Right cardiac atrium (tissue), 5 donors: ENCODE data around the gene MEDAG. TPM values are rescaled to one million over a fixed set of nuclear protein-coding genes. Genes with fewer than 3 reads are reported as not detected.

Experiments
- ATAC-seq, 2 donors: fragments of 200-7000 bp; cut with Tn5 transposase; one replicate each; pipeline versions ENCODE4 v1.8.0 to v1.9.1; 2020; ENCODE audit warnings: moderate library complexity in 2 of 2, mild to moderate bottlenecking in 1 of 2
- DNase-seq, 3 donors: peaks; one replicate each; pipeline ENCODE4 v3.0.0-alpha.2; 2020
- H3K27ac ChIP-seq: one replicate; pipeline ENCODE4 v1.5.1; 2013; ENCODE audit warnings: mild to moderate bottlenecking, low read length, control low read depth, moderate library complexity
- H3K27me3 ChIP-seq: one replicate; pipeline ENCODE4 v1.6.1; 2013; ENCODE audit not compliant: control insufficient read depth, insufficient read depth
- H3K4me1 ChIP-seq: one replicate; pipeline ENCODE4 v1.6.1; 2013; ENCODE audit warnings: low read length; ENCODE audit not compliant: control insufficient read depth, insufficient read depth
- H3K4me3 ChIP-seq: one replicate; pipeline ENCODE4 v1.5.1; 2013; ENCODE audit warnings: low read length, control low read depth
- H3K9me3 ChIP-seq: one replicate; pipeline ENCODE4 v1.6.1; 2013; ENCODE audit warnings: low read length; ENCODE audit not compliant: control insufficient read depth
- WGBS: extraction: QIAGEN DNeasy Blood & Tissue Kit; methylation state at CpG from one replicate; pipeline ENCODE4 v1.1.7; 2013; 5-methylcytosine and 5-hydroxymethylcytosine counted together
- intact Hi-C, 4 donors: fragments of 100-400 bp; cut with DNase I; formaldehyde crosslinking; loops; one replicate each; pipeline versions ENCODE4 v1.11.0 to v1.14.0; 2022 to 2023
- long read RNA-seq, 4 donors: library from polyadenylated mRNA; unstranded; transcript quantifications; one replicate each; pipeline ENCODE4 v2.0.0, GENCODE V29; 2020 to 2021
- polyA plus RNA-seq: library from polyadenylated mRNA; stranded (reverse); fragments of 200-250 nt; gene quantifications from one replicate; pipeline ENCODE4 v1.2.3, GENCODE V29; 2013
- total RNA-seq, 4 donors: library from RNA; stranded (reverse); fragmentation: NEBNext Ultra II Directional; extraction: Animal tissue kit (Norgen Biotek cat#: 25700); gene quantifications; one replicate each; pipeline ENCODE4 v1.2.1, GENCODE V29; 2021
- donor health status: healthy with polysubstance abuse.
- donor health status: DM: no; HTN: yes; CAD: no.
- donor health status: DM: no; HTN: no; CAD: no.
- donor health status: DM: no; HTN: yes; CAD: no; lungs with severe emphysema.
- donor health status: DM: yes; HTN: yes; CAD: no.

MEDAG gene
- total RNA-seq (10 to 100 TPM in 1 of 4 donors, 1 to 10 TPM in 3; 5.4 to 22.2 (median 8.5) TPM), polyA plus RNA-seq (7.3 TPM)
- long read RNA-seq, donor 1, transcript MEDAG-201 (5 exons, 2,374 nt), result major isoform, 30 of 33 reads
- long read RNA-seq, donor 1, partial matches to known transcripts, result 1 of 33 reads
- long read RNA-seq, donor 1, other reads (novel, unspliced or antisense), result 2 of 33 reads
- long read RNA-seq, donor 2, transcript MEDAG-201 (5 exons, 2,374 nt), result major isoform, 12 of 12 reads
- long read RNA-seq, donor 2, partial matches to known transcripts, result 0 of 12 reads
- long read RNA-seq, donor 2, other reads (novel, unspliced or antisense), result 0 of 12 reads
- long read RNA-seq, donor 3, transcript MEDAG-201 (5 exons, 2,374 nt), result major isoform, 11 of 12 reads
- long read RNA-seq, donor 3, partial matches to known transcripts, result 0 of 12 reads
- long read RNA-seq, donor 3, other reads (novel, unspliced or antisense), result 1 of 12 reads
- long read RNA-seq, donor 4, transcript MEDAG-201 (5 exons, 2,374 nt), result major isoform, 5 of 5 reads
- long read RNA-seq, donor 4, partial matches to known transcripts, result 0 of 5 reads
- long read RNA-seq, donor 4, other reads (novel, unspliced or antisense), result 0 of 5 reads

GRCh38 chr13:30905932-30906383 lies at the start of gene MEDAG:
MEDAG (plus strand) TSS chr13:30906271; CDS start chr13:30906516, 245 bp downstream.
- Histone ChIP-seq H3K27me3 (no peaks in the 10 kb centered on the region), H3K27ac (peak within 1 kb of the TSS; percentile 78), H3K4me1 (peaks cover 2% of the 10 kb centered on the region), H3K9me3 (no peaks in the 10 kb centered on the region), H3K4me3 (peak within 1 kb of the TSS; percentile 48)
- intact Hi-C loops, result no loop called here
- ATAC-seq (peak; percentile 92 to 94), DNase-seq (peak; percentile 91 to 95 (median 94))
- 4% methylated on average over 35 of the region's 35 CpGs for WGBS

DNA sequence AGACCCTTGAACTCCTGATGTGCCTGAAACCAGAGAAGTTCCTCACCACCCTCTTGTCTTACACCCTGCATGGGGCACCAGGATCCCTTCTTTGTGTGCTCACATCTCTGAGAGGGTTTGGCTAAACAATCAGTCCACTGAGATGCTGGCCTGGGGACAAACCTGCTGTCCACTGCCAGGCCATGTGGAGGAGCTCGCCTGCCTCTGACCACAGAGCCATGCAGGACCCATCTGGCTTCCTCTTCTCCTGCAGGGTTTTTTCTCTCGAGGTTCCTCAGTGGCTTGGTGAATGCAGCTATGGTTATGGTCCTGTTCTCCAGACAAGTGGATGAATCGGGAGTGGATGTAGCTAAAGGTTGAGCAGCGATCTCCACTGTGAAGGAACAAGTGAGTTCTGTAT lies 49.1 kb upstream of the MEDAG start:
- Histone ChIP-seq H3K27me3 (no peaks in the 10 kb centered on the region), H3K4me1 (no peaks in the 10 kb centered on the region), H3K4me3 (no peak overlapping the region), H3K27ac (no peak overlapping the region), H3K9me3 (peaks cover 3% of the 10 kb centered on the region)
- DNase-seq (no peak), ATAC-seq (no peak)
- intact Hi-C loops, result no loop called here
- WGBS, result 77% methylated on average over 4 of the region's 4 CpGs

DNA sequence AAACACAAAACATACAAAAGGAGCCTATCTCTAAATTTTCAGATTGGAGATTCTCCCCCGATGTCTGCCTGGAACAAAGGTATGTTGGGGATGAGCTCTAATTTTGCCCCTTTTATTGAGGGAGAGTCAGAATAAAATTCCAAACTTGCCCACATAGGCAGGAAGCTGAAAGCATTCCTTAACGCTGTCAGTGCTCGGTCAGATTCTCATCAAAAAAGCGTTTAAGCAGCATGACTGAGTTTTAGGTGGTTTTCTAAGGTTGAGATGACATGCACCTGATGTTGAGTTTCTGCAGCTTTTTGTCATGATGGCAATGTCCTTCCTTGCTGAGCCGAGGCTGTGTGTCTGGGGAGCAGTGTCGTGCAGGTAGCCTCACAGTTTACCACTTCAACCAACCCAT lies 48.4 kb upstream of the MEDAG start:
- H3K9me3 ChIP-seq, result peaks cover 3% of the 10 kb centered on the region
- ATAC-seq, result no peak
- no peaks in the 10 kb centered on the region for H3K27me3 ChIP-seq
- intact Hi-C loops, result no loop called here
- WGBS, result 90% methylated on average over 6 of the region's 6 CpGs
- DNase-seq, result no peak
- peaks cover under 1% of the 10 kb centered on the region for H3K4me1 ChIP-seq
- no peak overlapping the region for H3K4me3 ChIP-seq
- no peak overlapping the region for H3K27ac ChIP-seq

- Histone ChIP-seq H3K4me3 (no peak overlapping the region), H3K4me1 (peaks cover 4% of the 10 kb centered on the region), H3K27ac (no peak overlapping the region), H3K9me3 (peaks cover 3% of the 10 kb centered on the region), H3K27me3 (no peaks in the 10 kb centered on the region)
- DNase-seq (no peak), ATAC-seq (no peak)
- WGBS, result 70% methylated on average over 5 of the region's 5 CpGs
- intact Hi-C loops, result no loop called here
Measured at GRCh38 chr13:30859326-30859725, 46.7 kb upstream of the MEDAG start.

GRCh38 chr13:30861163-30861562 lies 44.9 kb upstream of the MEDAG start:
- WGBS, result 79% methylated on average over 3 of the region's 3 CpGs
- H3K27ac ChIP-seq, result no peak overlapping the region
- peaks cover 5% of the 10 kb centered on the region for H3K4me1 ChIP-seq
- H3K27me3 ChIP-seq, result no peaks in the 10 kb centered on the region
- no peak for DNase-seq
- peaks cover 3% of the 10 kb centered on the region for H3K9me3 ChIP-seq
- intact Hi-C loops, result loop anchor here in 2 of 4 donors (5.0 to 10.0 kb wide), 2 partner anchors 54 to 186 kb away; no protein-coding TSS in a partner anchor
- no peak overlapping the region for H3K4me3 ChIP-seq
- no peak for ATAC-seq

DNA sequence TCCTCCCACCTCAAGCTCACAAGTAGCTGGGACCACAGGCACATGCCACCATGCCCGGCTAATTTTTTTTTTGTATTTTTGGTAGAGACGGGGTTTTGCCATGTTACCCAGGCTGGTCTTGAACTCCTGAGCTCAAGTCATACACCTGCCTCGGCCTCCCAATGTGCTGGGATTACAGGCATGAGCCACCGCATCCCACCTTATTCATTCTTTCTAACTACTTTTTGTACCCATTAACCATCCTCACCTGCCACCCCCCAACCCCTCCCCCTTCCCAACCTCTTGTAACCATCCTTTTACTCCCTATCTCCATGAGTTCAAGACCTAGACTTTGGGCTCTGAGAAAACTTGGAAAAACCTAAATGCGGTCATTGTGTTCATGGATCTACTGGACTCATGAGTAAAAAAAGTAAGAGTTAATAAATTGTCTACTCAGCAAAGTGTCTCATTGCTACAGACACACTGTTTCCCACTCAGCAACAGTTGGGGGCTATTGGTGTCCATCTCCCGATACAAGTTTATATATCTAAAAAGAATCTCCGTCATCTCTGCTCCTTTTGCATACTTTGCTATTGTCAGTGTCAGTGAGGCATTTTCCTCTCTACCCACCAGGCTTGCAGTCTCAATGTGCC lies 44.1 kb upstream of the MEDAG start:
- Histone ChIP-seq H3K9me3 (peaks cover 3% of the 10 kb centered on the region), H3K4me3 (no peak overlapping the region), H3K27ac (no peak overlapping the region), H3K4me1 (peaks cover 5% of the 10 kb centered on the region), H3K27me3 (no peaks in the 10 kb centered on the region)
- WGBS, result 98% methylated on average over 7 of the region's 7 CpGs
- no peak for DNase-seq
- ATAC-seq, result no peak
- intact Hi-C loops, result loop anchor here in 2 of 4 donors (5.0 to 10.0 kb wide), 2 partner anchors 55 to 187 kb away; no protein-coding TSS in a partner anchor

- WGBS, result 33% methylated on average over 17 of the region's 17 CpGs
- peaks cover 3% of the 10 kb centered on the region for H3K9me3 ChIP-seq
- no peaks in the 10 kb centered on the region for H3K27me3 ChIP-seq
- peak; percentile 68 to 88 (median 76) for DNase-seq
- intact Hi-C loops, result loop anchor here in 2 of 4 donors (5.0 to 10.0 kb wide), 2 partner anchors 55 to 188 kb away; no protein-coding TSS in a partner anchor
- H3K4me1 ChIP-seq, result peaks cover 5% of the 10 kb centered on the region
- ATAC-seq, result peak; percentile 16 to 44
- H3K27ac ChIP-seq, result no peak overlapping the region
- H3K4me3 ChIP-seq, result no peak overlapping the region
Measured at GRCh38 chr13:30862707-30863106, 43.4 kb upstream of the MEDAG start.

DNA sequence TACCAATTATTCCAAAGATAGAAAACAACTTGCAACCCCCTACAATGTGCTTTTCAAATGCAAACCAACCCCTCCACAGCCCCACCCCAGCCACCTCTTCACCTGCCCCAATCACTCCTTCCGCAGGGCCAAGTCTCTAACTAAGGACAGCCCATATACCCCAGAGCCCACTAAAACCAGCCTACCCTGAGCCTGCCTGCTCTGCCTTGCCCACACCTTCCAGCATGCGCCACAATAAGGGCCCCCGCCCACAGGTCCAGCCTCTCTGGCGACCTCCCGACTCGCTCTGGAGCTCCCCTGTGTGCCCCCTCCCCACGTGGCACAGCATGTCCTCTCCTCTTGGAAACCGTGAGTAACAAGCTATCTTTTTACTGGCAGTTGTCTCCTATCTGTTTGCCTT lies 42.8 kb upstream of the MEDAG start:
- WGBS, result 92% methylated on average over 8 of the region's 8 CpGs
- H3K27ac ChIP-seq, result no peak overlapping the region
- no peak for ATAC-seq

GRCh38 chr13:30863796-30864195 lies 42.3 kb upstream of the MEDAG start:
- WGBS, result 92% methylated on average over 7 of the region's 7 CpGs
- H3K27me3 ChIP-seq, result no peaks in the 10 kb centered on the region
- no peak overlapping the region for H3K4me3 ChIP-seq
- no peak overlapping the region for H3K27ac ChIP-seq
- DNase-seq, result no peak
- peaks cover 5% of the 10 kb centered on the region for H3K4me1 ChIP-seq
- intact Hi-C loops, result loop anchor here in 2 of 4 donors (5.0 to 10.0 kb wide), 2 partner anchors 56 to 189 kb away; no protein-coding TSS in a partner anchor
- H3K9me3 ChIP-seq, result no peaks in the 10 kb centered on the region
- ATAC-seq, result no peak

More for the DNA sequence above, 42.8 kb upstream of the MEDAG start:
- DNase-seq, result peak in 1 of 3 donors; percentile 46
- Histone ChIP-seq H3K9me3 (peaks cover 3% of the 10 kb centered on the region), H3K4me1 (peaks cover 5% of the 10 kb centered on the region), H3K27me3 (no peaks in the 10 kb centered on the region), H3K4me3 (no peak overlapping the region)
- intact Hi-C loops, result loop anchor here in 2 of 4 donors (5.0 to 10.0 kb wide), 2 partner anchors 56 to 188 kb away; no protein-coding TSS in a partner anchor

GRCh38 chr13:30864433-30865122 lies 41.5 kb upstream of the MEDAG start:
- ATAC-seq (peak in 1 of 2 donors; percentile 7), DNase-seq (no peak)
- peaks cover 5% of the 10 kb centered on the region for H3K4me1 ChIP-seq
- H3K27ac ChIP-seq, result peak overlapping the region; percentile 30
- H3K9me3 ChIP-seq, result no peaks in the 10 kb centered on the region
- H3K4me3 ChIP-seq, result no peak overlapping the region
- WGBS, result 65% methylated on average over 5 of the region's 5 CpGs
- no peaks in the 10 kb centered on the region for H3K27me3 ChIP-seq
- intact Hi-C loops, result loop anchor here in 2 of 4 donors (5.0 to 10.0 kb wide), 2 partner anchors 57 to 190 kb away; no protein-coding TSS in a partner anchor
